Measurements from ENCODE around the gene TAF1C. TPM values are rescaled to one million over a fixed set of nuclear protein-coding genes. Genes with fewer than 3 reads are reported as not detected.

TAF1C gene
- total RNA-seq, 1 experiment from 2014 or later: 31.9 TPM

DNA sequence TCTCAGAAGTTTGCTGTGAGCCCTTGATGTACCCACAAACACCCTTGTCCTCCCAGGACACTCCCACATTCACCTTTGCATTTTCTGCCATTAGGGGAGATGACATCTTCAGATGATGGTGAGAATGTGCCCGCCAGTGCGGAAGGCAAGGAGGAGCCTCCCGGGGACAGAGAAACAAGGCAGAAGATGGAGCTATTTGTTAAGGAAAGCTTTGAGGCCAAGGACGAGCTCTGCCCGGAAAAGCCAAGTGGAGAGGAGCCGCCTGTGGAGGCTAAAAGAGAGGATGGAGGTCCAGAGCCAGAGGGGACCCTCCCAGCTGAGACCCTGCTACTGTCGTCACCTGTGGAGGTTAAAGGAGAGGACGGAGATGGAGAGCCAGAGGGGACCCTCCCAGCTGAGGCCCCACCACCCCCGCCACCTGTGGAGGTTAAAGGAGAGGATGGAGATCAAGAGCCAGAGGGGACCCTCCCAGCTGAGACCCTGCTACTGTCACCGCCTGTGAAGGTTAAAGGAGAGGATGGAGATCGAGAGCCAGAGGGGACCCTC lies 17.0 kb downstream of the TAF1C start:
- ChIA-PET POLR2A (no interaction called here), CTCF (interaction anchor here (0.5 to 0.7 kb wide), 3 partner anchors 168 to 446 kb away, joined by 3 to 8 read pairs (median 3); no protein-coding TSS in a partner anchor)
- no peak for TF ChIP-seq TCF7L2 (IDR thresholded peaks at IDR 0.05; ENCODE audit: low read depth, low read length)
- H3K4me1 ChIP-seq (ENCODE audit: control insufficient read depth, insufficient read depth, low read length): no peaks in the 10 kb centered on the region
- H3K9me3 ChIP-seq (ENCODE audit: control insufficient read depth, insufficient read depth, low read depth, low read length): no peaks in the 10 kb centered on the region
- no peak overlapping the region for H3K4me3 ChIP-seq (ENCODE audit: low read depth in 2 of 2, low read length in 2 of 2)
- in situ Hi-C loops (cut with HindIII; ENCODE audit: low pct_unique_long_range_greater_than_20kb, low sequenced_read_pairs) (no loop called here), intact Hi-C loops (cut with micrococcal nuclease; ENCODE audit: unreplicated experiment) (loop anchor here (5.0 kb wide), 1 partner anchor 73 kb away; no protein-coding TSS in a partner anchor)
- ATAC-seq (peak; percentile 60; the same call in 1 of the 2 replicates), DNase-seq (ENCODE audit: low read depth, low spot score) (no peak)
- 0 out of 2 replicates have a peak, but pooled peaks cover 2% of the 10 kb centered on the region for H3K27me3 ChIP-seq (ENCODE audit: control insufficient read depth, insufficient read depth, low read length)
- no peak overlapping the region for H3K27ac ChIP-seq (ENCODE audit: low read length)
- no peaks in the 10 kb centered on the region for H3K36me3 ChIP-seq (ENCODE audit: control insufficient read depth, insufficient read depth, low read length)
- no TSS peak for BruUV-seq (replicated peaks)

GRCh38 chr16:84166796-84167695 lies 19.8 kb downstream of the TAF1C start:
- Histone ChIP-seq H3K9me3 (ENCODE audit: control insufficient read depth, insufficient read depth, low read depth, low read length) (no peaks in the 10 kb centered on the region), H3K36me3 (ENCODE audit: control insufficient read depth, insufficient read depth, low read length) (no peaks in the 10 kb centered on the region), H3K27ac (ENCODE audit: low read length) (no peak overlapping the region), H3K27me3 (ENCODE audit: control insufficient read depth, insufficient read depth, low read length) (0 out of 2 replicates have a peak, but pooled peaks cover 3% of the 10 kb centered on the region), H3K4me3 (ENCODE audit: low read depth in 2 of 2, low read length in 2 of 2) (no peak overlapping the region), H3K4me1 (ENCODE audit: control insufficient read depth, insufficient read depth, low read length) (no peaks in the 10 kb centered on the region)
- in situ Hi-C loops (cut with HindIII; ENCODE audit: low pct_unique_long_range_greater_than_20kb, low sequenced_read_pairs) (no loop called here), intact Hi-C loops (cut with micrococcal nuclease; ENCODE audit: unreplicated experiment) (no loop called here)
- no peak for TF ChIP-seq TCF7L2 (IDR thresholded peaks at IDR 0.05; ENCODE audit: low read depth, low read length)
- TF ChIP-seq SIN3A (IDR thresholded peaks at IDR 0.05; ENCODE audit: borderline replicate concordance, insufficient read depth, low read depth, low read length): no peak
- TF ChIP-seq CTCF (IDR thresholded peaks at IDR 0.05): no peak
- no peak for TF ChIP-seq POLR2AphosphoS5 (IDR thresholded peaks at IDR 0.05; ENCODE audit: low read depth, low read length)
- TF ChIP-seq, protein P1, sequence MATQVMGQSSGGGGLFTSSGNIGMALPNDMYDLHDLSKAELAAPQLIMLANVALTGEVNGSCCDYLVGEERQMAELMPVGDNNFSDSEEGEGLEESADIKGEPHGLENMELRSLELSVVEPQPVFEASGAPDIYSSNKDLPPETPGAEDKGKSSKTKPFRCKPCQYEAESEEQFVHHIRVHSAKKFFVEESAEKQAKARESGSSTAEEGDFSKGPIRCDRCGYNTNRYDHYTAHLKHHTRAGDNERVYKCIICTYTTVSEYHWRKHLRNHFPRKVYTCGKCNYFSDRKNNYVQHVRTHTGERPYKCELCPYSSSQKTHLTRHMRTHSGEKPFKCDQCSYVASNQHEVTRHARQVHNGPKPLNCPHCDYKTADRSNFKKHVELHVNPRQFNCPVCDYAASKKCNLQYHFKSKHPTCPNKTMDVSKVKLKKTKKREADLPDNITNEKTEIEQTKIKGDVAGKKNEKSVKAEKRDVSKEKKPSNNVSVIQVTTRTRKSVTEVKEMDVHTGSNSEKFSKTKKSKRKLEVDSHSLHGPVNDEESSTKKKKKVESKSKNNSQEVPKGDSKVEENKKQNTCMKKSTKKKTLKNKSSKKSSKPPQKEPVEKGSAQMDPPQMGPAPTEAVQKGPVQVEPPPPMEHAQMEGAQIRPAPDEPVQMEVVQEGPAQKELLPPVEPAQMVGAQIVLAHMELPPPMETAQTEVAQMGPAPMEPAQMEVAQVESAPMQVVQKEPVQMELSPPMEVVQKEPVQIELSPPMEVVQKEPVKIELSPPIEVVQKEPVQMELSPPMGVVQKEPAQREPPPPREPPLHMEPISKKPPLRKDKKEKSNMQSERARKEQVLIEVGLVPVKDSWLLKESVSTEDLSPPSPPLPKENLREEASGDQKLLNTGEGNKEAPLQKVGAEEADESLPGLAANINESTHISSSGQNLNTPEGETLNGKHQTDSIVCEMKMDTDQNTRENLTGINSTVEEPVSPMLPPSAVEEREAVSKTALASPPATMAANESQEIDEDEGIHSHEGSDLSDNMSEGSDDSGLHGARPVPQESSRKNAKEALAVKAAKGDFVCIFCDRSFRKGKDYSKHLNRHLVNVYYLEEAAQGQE (IDR thresholded peaks at IDR 0.05; ENCODE audit: insufficient read depth in 1 of 2, low read depth in 2 of 2, low read length in 1 of 2): no peak
- DNase-seq (ENCODE audit: low read depth, low spot score): no peak
- ChIA-PET POLR2A (no interaction called here), CTCF (interaction anchor here (1.0 kb wide), 1 partner anchor 11 kb away, joined by 3 read pairs; no protein-coding TSS in a partner anchor)
- BruUV-seq (replicated peaks): no TSS peak
- no peak for ATAC-seq
